ENCODE data around the gene TREM2.
"Not testable (repeated sequence)": the region's sequence is repeated elsewhere in the genome, so short reads cannot be mapped to it uniquely, and the experiment has no call there.

TREM2 gene

GRCh38 chr6:41153992-41154625 is 8.8 kb downstream of the TREM2 start, which contains the start of gene TREML1:
Gene TREML1, minus strand, starts transcription at chr6:41154347. Its CDS starts 59 bp downstream, at chr6:41154288.
- no peak for FAIRE-seq

GRCh38 chr6:41153451-41153850 is 9.5 kb downstream of the TREM2 start:
- FAIRE-seq, result no peak

- no peak for FAIRE-seq
Observed at GRCh38 chr6:41150671-41151070, 12.2 kb downstream of the TREM2 start.

- no peak for FAIRE-seq
Observed at GRCh38 chr6:41147917-41148316, 15.0 kb downstream of the TREM2 start.

GRCh38 chr6:41136911-41137310 is 26.0 kb downstream of the TREM2 start:
- no peak for FAIRE-seq

GRCh38 chr6:41135062-41135832 is 27.7 kb downstream of the TREM2 start:
- no peak for FAIRE-seq

- no peak for FAIRE-seq
Observed at GRCh38 chr6:41132254-41132653, 30.7 kb downstream of the TREM2 start.

GRCh38 chr6:41125282-41125681 is 37.6 kb downstream of the TREM2 start:
- no peak for FAIRE-seq

- FAIRE-seq, result no peak
Observed at GRCh38 chr6:41122918-41123317, 40.0 kb downstream of the TREM2 start.

GRCh38 chr6:41122373-41122772 is 40.5 kb downstream of the TREM2 start:
- FAIRE-seq, result no peak

- no peak for FAIRE-seq
Observed at GRCh38 chr6:41120058-41120457, 42.9 kb downstream of the TREM2 start.

GRCh38 chr6:41119508-41119907 is 43.4 kb downstream of the TREM2 start:
- no peak for FAIRE-seq

- not testable (repeated sequence) for FAIRE-seq
Observed at GRCh38 chr6:41115027-41115426, 47.9 kb downstream of the TREM2 start.

- no peak for FAIRE-seq
Observed at GRCh38 chr6:41111017-41111416, 51.9 kb downstream of the TREM2 start.

Data from endometrium (tissue), 2 donors.